Karpas-422 (cell line): ENCODE measurements around the gene ZNF814. TPM values are rescaled to one million over a fixed set of nuclear protein-coding genes. Genes with fewer than 3 reads are reported as not detected.
"Not testable (repeated sequence)": the region's sequence is repeated elsewhere in the genome, so short reads cannot be mapped to it uniquely, and the experiment has no call there.

Experiments used
- DNase-seq: peaks from one replicate; pipeline ENCODE4 v3.0.0-alpha.2; 2015
- H2AFZ ChIP-seq: fragments of 200-600 bp; sonication (generic); 2 replicates; pipeline ENCODE4 v1.6.1; 2014; ENCODE audit warnings: antibody characterized with exemption, low read length, mixed read lengths
- H3K27ac ChIP-seq: fragments of 200-600 bp; sonication (generic); 2 replicates; pipeline ENCODE4 v1.5.1; 2014; ENCODE audit warnings: mild to moderate bottlenecking, low read length, moderate library complexity
- H3K27me3 ChIP-seq: fragments of 200-600 bp; sonication (generic); 2 replicates; pipeline ENCODE4 v1.6.1; 2014; ENCODE audit warnings: low read length, mixed read lengths
- H3K36me3 ChIP-seq: fragments of 200-600 bp; sonication (generic); 2 replicates; pipeline ENCODE4 v1.6.1; 2014; ENCODE audit warnings: low read length, mixed read lengths; ENCODE audit not compliant: insufficient read depth
- H3K4me1 ChIP-seq: fragments of 200-600 bp; sonication (generic); 2 replicates; pipeline ENCODE4 v1.6.1; 2014; ENCODE audit warnings: mild to moderate bottlenecking, low read length, mixed read lengths
- H3K4me2 ChIP-seq: fragments of 200-600 bp; sonication (generic); 2 replicates; pipeline ENCODE4 v1.6.1; 2014; ENCODE audit warnings: low read length, low read depth, mild to moderate bottlenecking; ENCODE audit not compliant: poor library complexity, severe bottlenecking
- H3K4me3 ChIP-seq: fragments of 200-600 bp; sonication (generic); 2 replicates; pipeline ENCODE4 v1.5.1; 2014; ENCODE audit warnings: mild to moderate bottlenecking, antibody characterized with exemption, low read length, mixed read lengths
- H3K79me2 ChIP-seq: fragments of 200-600 bp; sonication (generic); 2 replicates; pipeline ENCODE4 v1.6.1; 2014; ENCODE audit warnings: mild to moderate bottlenecking, low read length, mixed read lengths
- H3K9ac ChIP-seq: fragments of 200-600 bp; sonication (generic); 2 replicates; pipeline ENCODE4 v1.6.0; 2014; ENCODE audit warnings: low read length
- H3K9me2 ChIP-seq: fragments of 200-600 bp; sonication (generic), shearing (Covaris generic); replicated peaks from 2 replicates; pipeline ENCODE4 v1.6.0; 2014; ENCODE audit warnings: mild to moderate bottlenecking, low read length, moderate library complexity; ENCODE audit not compliant: insufficient read depth
- H3K9me3 ChIP-seq: fragments of 300-700, 200-600 bp; sonication (generic); 2 replicates; pipeline ENCODE4 v1.6.1; 2014; ENCODE audit warnings: low read length, mixed read lengths
- H4K20me1 ChIP-seq: fragments of 200-600 bp; sonication (generic); 2 replicates; pipeline ENCODE4 v1.6.1; 2014; ENCODE audit warnings: mild to moderate bottlenecking, antibody characterized with exemption, low read length, low read depth; ENCODE audit not compliant: insufficient read depth
- total RNA-seq: library from RNA; depleted of rRNA; stranded (reverse); fragments of >200 nt; shearing (Covaris generic); gene quantifications from 2 replicates; pipeline ENCODE4 v1.2.3, GENCODE V29; 2014; ENCODE audit warnings: low replicate concordance; rRNA removed

Gene ZNF814
- total RNA-seq, 1 experiment from 2014 or later: 24.2 TPM

DNA sequence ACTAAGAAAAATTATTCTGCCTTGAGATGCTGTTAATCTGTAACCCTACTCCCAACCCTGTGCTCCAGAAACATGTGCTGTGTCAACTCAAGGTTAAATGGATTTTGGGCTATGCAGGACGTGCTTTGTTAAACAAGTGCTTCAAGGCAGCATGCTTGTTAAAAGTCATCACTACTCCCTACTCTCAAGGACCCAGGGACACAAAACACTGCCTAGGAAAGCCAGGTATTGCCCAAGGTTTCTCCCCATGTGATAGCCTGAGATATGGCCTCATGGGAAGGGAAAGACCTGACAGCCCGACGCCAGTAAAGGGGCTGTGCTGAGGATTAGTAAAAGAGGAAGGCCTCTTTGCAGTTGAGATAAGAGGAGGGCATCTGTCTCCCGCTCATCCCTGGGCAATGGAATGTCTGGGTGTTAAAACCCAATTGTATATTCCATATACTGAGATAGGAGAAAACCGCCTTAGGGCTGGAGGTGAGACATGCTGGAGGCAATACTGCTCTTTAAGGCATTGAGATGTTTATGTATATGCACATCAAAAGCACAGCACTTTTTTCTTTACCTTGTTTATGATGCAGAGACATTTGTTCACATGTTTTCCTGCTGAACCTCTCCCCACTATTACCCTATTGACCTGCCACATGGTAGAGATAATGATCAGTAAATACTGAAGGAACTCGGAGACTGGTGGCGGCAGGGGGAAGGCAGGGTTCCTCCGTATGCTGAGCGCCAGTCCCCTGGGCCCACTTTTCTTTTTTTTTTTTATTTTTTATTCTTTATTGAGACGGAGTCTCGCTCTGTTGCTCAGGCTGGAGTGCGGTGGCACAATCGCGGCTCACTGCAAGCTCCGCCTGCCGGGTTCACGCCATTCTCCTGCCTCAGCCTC lies 78.2 kb downstream of the ZNF814 start:
- Histone ChIP-seq H3K36me3 (peaks cover 51% of the 10 kb centered on the region), H3K79me2 (peaks cover 72% of the 10 kb centered on the region), H3K4me1 (peaks cover 26% of the 10 kb centered on the region)
- H3K9me3 ChIP-seq, H3K27ac ChIP-seq, H3K4me3 ChIP-seq, H3K4me2 ChIP-seq, H3K27me3 ChIP-seq, H3K9ac ChIP-seq, H2AFZ ChIP-seq, H4K20me1 ChIP-seq, DNase-seq, H3K9me2 ChIP-seq: not testable (repeated sequence)

- Histone ChIP-seq H2AFZ (no peak overlapping the region), H3K4me1 (peaks cover 21% of the 10 kb centered on the region), H3K36me3 (peaks cover 56% of the 10 kb centered on the region), H3K9me2 (no peaks in the 10 kb centered on the region), H4K20me1 (no peaks in the 10 kb centered on the region), H3K4me2 (no peak overlapping the region), H3K27ac (no peak overlapping the region), H3K4me3 (no peak overlapping the region), H3K9ac (no peak overlapping the region), H3K79me2 (peaks cover 76% of the 10 kb centered on the region), H3K27me3 (no peaks in the 10 kb centered on the region), H3K9me3 (no peaks in the 10 kb centered on the region)
- no peak for DNase-seq
These were observed 81.3 kb downstream of the ZNF814 start for GRCh38 chr19:57807541-57807940.

DNA sequence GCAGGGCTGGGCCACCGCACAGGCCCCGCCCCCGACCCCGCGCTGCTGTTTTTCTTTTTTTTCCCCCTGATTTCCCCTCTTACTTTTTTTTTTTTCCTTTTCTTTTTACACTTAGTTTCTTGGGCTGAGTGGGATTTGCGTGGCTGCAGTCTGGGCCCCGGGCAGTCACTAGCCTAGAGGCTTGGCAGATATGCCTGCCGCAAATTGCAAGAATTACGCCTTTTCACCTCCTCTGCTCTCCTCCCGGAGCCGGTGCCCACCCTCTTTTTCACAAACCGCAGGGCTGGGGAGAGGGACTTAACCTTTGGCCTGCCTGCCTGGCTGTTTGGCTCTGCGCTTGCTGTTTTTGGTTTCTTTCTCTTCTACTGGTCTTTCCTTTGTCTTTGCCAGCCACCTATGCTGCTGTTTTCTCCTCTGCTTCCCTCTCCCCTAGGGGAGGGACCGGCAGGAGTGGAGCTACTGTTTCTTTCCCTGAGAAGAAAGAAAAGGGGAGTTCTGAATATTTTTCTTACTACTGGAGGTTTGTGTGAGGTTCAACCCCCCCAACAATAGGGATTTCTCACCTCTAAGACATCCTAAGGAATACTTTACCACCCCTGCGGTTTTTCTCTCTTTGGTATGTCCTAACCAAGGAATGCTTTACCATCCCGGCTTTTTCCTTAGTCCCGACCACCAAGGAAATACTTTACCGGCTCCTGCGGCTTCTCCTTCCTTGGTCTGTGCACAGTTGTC lies 85.1 kb downstream of the ZNF814 start:
- H3K27me3 ChIP-seq: no peaks in the 10 kb centered on the region
- H3K4me1 ChIP-seq: peaks cover 33% of the 10 kb centered on the region
- H3K9me3 ChIP-seq: no peaks in the 10 kb centered on the region
- H4K20me1 ChIP-seq: no peaks in the 10 kb centered on the region
- H3K79me2 ChIP-seq: peaks cover 65% of the 10 kb centered on the region
- DNase-seq: no peak
- peaks cover 33% of the 10 kb centered on the region for H3K36me3 ChIP-seq
- no peak overlapping the region for H3K9ac ChIP-seq
- H2AFZ ChIP-seq: no peak overlapping the region
- H3K9me2 ChIP-seq: no peaks in the 10 kb centered on the region
- no peak overlapping the region for H3K4me2 ChIP-seq
- H3K4me3 ChIP-seq: no peak overlapping the region
- no peak overlapping the region for H3K27ac ChIP-seq

- H3K79me2 ChIP-seq: peaks cover 62% of the 10 kb centered on the region
- no peak for DNase-seq
- no peak overlapping the region for H3K4me3 ChIP-seq
- H3K4me1 ChIP-seq: peaks cover 33% of the 10 kb centered on the region
- H2AFZ ChIP-seq: no peak overlapping the region
- no peaks in the 10 kb centered on the region for H4K20me1 ChIP-seq
- H3K27me3 ChIP-seq: no peaks in the 10 kb centered on the region
- H3K9me2 ChIP-seq: no peaks in the 10 kb centered on the region
- peak overlapping the region; percentile 80; the same call in 1 of the 2 replicates for H3K27ac ChIP-seq
- H3K9me3 ChIP-seq: no peaks in the 10 kb centered on the region
- peak overlapping the region; percentile 57 for H3K4me2 ChIP-seq
- peaks cover 28% of the 10 kb centered on the region for H3K36me3 ChIP-seq
- no peak overlapping the region for H3K9ac ChIP-seq
These were observed 85.6 kb downstream of the ZNF814 start for GRCh38 chr19:57803265-57803593.

GRCh38 chr19:57802269-57802668 lies 86.6 kb downstream of the ZNF814 start:
- DNase-seq: peak; percentile 86

DNA sequence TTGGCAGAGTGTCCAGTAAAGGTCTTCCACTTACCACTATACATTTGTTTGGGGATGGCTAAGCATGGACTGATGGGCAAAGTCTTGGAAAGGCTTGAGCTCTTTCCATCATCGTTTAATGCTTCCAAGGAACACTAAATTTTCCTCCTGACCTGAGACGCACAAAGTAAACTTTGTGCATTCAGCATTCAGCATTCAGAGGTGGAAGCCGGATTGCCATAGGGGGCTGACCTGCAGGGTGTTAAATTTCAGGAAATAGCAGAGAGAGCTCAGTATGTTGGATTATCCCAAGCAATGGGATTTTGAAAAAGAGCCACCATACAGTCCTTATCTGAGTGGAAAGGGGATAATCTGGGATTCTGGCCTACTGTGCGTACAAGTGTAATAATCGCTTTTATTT lies 88.1 kb downstream of the ZNF814 start:
- Histone ChIP-seq H3K4me1 (peaks cover 33% of the 10 kb centered on the region), H2AFZ (no peak overlapping the region), H3K4me2 (no peak overlapping the region), H4K20me1 (no peaks in the 10 kb centered on the region), H3K9ac (no peak overlapping the region), H3K9me2 (no peaks in the 10 kb centered on the region), H3K36me3 (peaks cover 9% of the 10 kb centered on the region), H3K79me2 (peaks cover 45% of the 10 kb centered on the region), H3K9me3 (no peaks in the 10 kb centered on the region), H3K27me3 (no peaks in the 10 kb centered on the region), H3K4me3 (no peak overlapping the region), H3K27ac (no peak overlapping the region)
- no peak for DNase-seq

More at GRCh38 chr19:57802269-57802668, 86.6 kb downstream of the ZNF814 start:
- H3K9me2 ChIP-seq: no peaks in the 10 kb centered on the region
- H3K27me3 ChIP-seq: no peaks in the 10 kb centered on the region
- peaks cover 33% of the 10 kb centered on the region for H3K4me1 ChIP-seq
- H3K27ac ChIP-seq: peak overlapping the region; percentile 80
- peak overlapping the region; percentile 4 for H3K9ac ChIP-seq
- no peaks in the 10 kb centered on the region for H3K9me3 ChIP-seq
- peak overlapping the region; percentile 57 for H3K4me2 ChIP-seq
- no peaks in the 10 kb centered on the region for H4K20me1 ChIP-seq
- H3K79me2 ChIP-seq: peaks cover 53% of the 10 kb centered on the region
- no peak overlapping the region for H2AFZ ChIP-seq
- H3K36me3 ChIP-seq: peaks cover 19% of the 10 kb centered on the region
- H3K4me3 ChIP-seq: peak overlapping the region; percentile 34; the same call in 1 of the 2 replicates

Other genes starting within 250 kb of the ZNF814 start
- not detected in 2 replicates for gene ZSCAN4, start 220.1 kb downstream of the ZNF814 start, total RNA-seq
- gene ZNF551, start 207.1 kb downstream of the ZNF814 start, total RNA-seq: 17.0 and 20.9 TPM in 2 replicates
- 0.11 TPM in 1 of 2 replicates, not detected in the other for gene ZNF154, start 179.8 kb downstream of the ZNF814 start, total RNA-seq
- gene ZNF671, start 161.4 kb downstream of the ZNF814 start, total RNA-seq: 5.5 and 9.3 TPM in 2 replicates
- 13.1 and 33.4 TPM in 2 replicates for gene ZNF776, start 142.2 kb downstream of the ZNF814 start, total RNA-seq
- 33.7 and 35.9 TPM in 2 replicates for gene ZNF586, start 119.4 kb downstream of the ZNF814 start, total RNA-seq
- gene ZNF552, start 74.1 kb downstream of the ZNF814 start, total RNA-seq: 17.7 and 20.3 TPM in 2 replicates
- gene ZNF587B, start 58.7 kb downstream of the ZNF814 start, total RNA-seq: 16.3 and 20.1 TPM in 2 replicates
- gene ZNF587, start 39.2 kb downstream of the ZNF814 start, total RNA-seq: 22.2 and 36.4 TPM in 2 replicates
- 12.3 TPM in 2 replicates for gene ZNF417, start 27.6 kb upstream of the ZNF814 start, total RNA-seq
- gene ZNF418, start 46.4 kb upstream of the ZNF814 start, total RNA-seq: 0.14 and 0.22 TPM in 2 replicates
- gene ZNF256, start 58.7 kb upstream of the ZNF814 start, total RNA-seq: 0.75 and 3.8 TPM in 2 replicates
- 0.56 and 1.4 TPM in 2 replicates for gene C19orf18, start 85.5 kb upstream of the ZNF814 start, total RNA-seq
- 7.8 and 10.8 TPM in 2 replicates for gene ZNF606, start 113.8 kb upstream of the ZNF814 start, total RNA-seq
- gene ZSCAN1, start 145.0 kb upstream of the ZNF814 start, total RNA-seq: not detected in 2 replicates
- gene ZNF135, start 170.2 kb upstream of the ZNF814 start, total RNA-seq: not detected in 2 replicates
- not detected in 2 replicates for gene ZSCAN18, start 209.2 kb upstream of the ZNF814 start, total RNA-seq